Body of pancreas (tissue), 4 donors: ENCODE measurements around the gene URM1. TPM values are rescaled to one million over a fixed set of nuclear protein-coding genes. Genes with fewer than 3 reads are reported as not detected.

Source experiments
- ATAC-seq: fragments of 150-250 bp; one replicate; pipeline ENCODE4 v1.9.1; 2016
- DNase-seq, 4 donors: peaks; one replicate each; pipeline ENCODE4 v3.0.0-alpha.2; 2019
- H3K27ac ChIP-seq, 4 donors: fragments of 200-600 bp; sonication (generic); 1 replicate in 3 of 4; 2 replicates in 1 of 4; pipeline versions ENCODE4 v1.5.1 to v1.6.1; 2016 to 2019; ENCODE audit warnings: mild to moderate bottlenecking in 1 of 4, mixed read lengths in 1 of 4, moderate library complexity in 1 of 4
- H3K27me3 ChIP-seq, 2 donors: fragments of 200-600 bp; sonication (generic); one replicate each; pipeline ENCODE4 v1.6.0; 2016; ENCODE audit warnings: mild to moderate bottlenecking in 1 of 2
- H3K36me3 ChIP-seq, 2 donors: fragments of 200-600 bp; sonication (generic); replicated peaks in 1 of 2; 2 replicates each; pipeline ENCODE4 v1.5.1; 2016; ENCODE audit warnings: low read depth in 2 of 2; ENCODE audit not compliant: insufficient read depth in 1 of 2
- H3K4me1 ChIP-seq: fragments of 200-600 bp; sonication (generic); one replicate; pipeline ENCODE4 v1.6.0; 2016
- H3K4me3 ChIP-seq, 2 donors: fragments of 200-600 bp; sonication (generic); 1 replicate in 1 of 2; 2 replicates in 1 of 2; pipeline ENCODE4 v1.5.1; 2016 to 2019
- H3K9me3 ChIP-seq, 3 donors: fragments of 200-600 bp; sonication (generic); 1 replicate in 2 of 3; 2 replicates in 1 of 3; pipeline ENCODE4 v1.5.1; 2016
- CTCF ChIP-seq, 7 experiments: fragments of 450-650 bp in 4 of 7; fragments of 200-600 bp in 3 of 7; sonication (generic) in 3 of 7; IDR thresholded peaks; one replicate each; pipeline ENCODE4 v1.5.1; 2016 to 2019; ENCODE audit warnings: antibody characterized with exemption in 7 of 7
- POLR2A ChIP-seq, 3 donors: fragments of 450-650 bp; IDR thresholded peaks; one replicate each; pipeline ENCODE4 v1.6.1; 2016; ENCODE audit warnings: antibody characterized with exemption in 3 of 3, mild to moderate bottlenecking in 2 of 3
- WGBS, 2 donors: methylation state at CpG; one replicate each; pipeline ENCODE4 v1.1.5; 2017; 5-methylcytosine and 5-hydroxymethylcytosine counted together
- intact Hi-C: fragments of 100-400 bp; cut with DNase I; formaldehyde crosslinking; loops from one replicate; pipeline ENCODE4 v1.15.1; 2023
- total RNA-seq, 2 donors: library from RNA; depleted of rRNA; stranded (reverse); fragments of >200 nt; gene quantifications; one replicate each; pipeline ENCODE4 v1.1.0, GENCODE V29; 2016

The URM1 gene
- total RNA-seq, 2 donors from 2014 or later: 15.6 to 23.4 TPM

- WGBS, 2 donors: 0 to 2% methylated on average over 7 to 46 of the region's 48 CpGs
- DNase-seq (peak in 1 of 4 donors; percentile 14), ATAC-seq (peak; percentile 4)
These were observed 30.3 kb upstream of the URM1 start for GRCh38 chr9:128340691-128341434.

GRCh38 chr9:128341435-128341849, 29.7 kb upstream of the URM1 start:
- DNase-seq: peak; percentile 66 to 78 (median 74)
- Histone ChIP-seq H3K27ac (peak overlapping the region; percentile 5 to 85 (median 74)), H3K4me3 (peak overlapping the region in 1 of 2 donors; percentile 72), H3K27me3 (no peaks in the 10 kb centered on the region), H3K9me3 (no peaks in the 10 kb centered on the region), H3K36me3 (peaks cover 0 to 9% of the 10 kb centered on the region in 2 donors), H3K4me1 (peaks cover 15% of the 10 kb centered on the region)
- intact Hi-C loops: no loop called here
- TF ChIP-seq POLR2A (IDR thresholded peaks at IDR 0.05) (no peak), CTCF (IDR thresholded peaks at IDR 0.05) (peak; percentile 32 to 71 (median 55))
- ATAC-seq: peak; percentile 48
- 25 to 29% methylated on average over 13 of the region's 13 CpGs for WGBS, 2 donors

More at GRCh38 chr9:128340691-128341434, 30.3 kb upstream of the URM1 start:
- intact Hi-C loops: no loop called here
- H3K27me3 ChIP-seq: no peaks in the 10 kb centered on the region
- peaks cover 0 to 9% of the 10 kb centered on the region in 2 donors for H3K36me3 ChIP-seq
- no peak for TF ChIP-seq POLR2A (IDR thresholded peaks at IDR 0.05)
- TF ChIP-seq CTCF (IDR thresholded peaks at IDR 0.05): no peak
- H3K9me3 ChIP-seq: no peaks in the 10 kb centered on the region
- H3K4me3 ChIP-seq: peak overlapping the region; percentile 72 to 85
- H3K4me1 ChIP-seq: peaks cover 15% of the 10 kb centered on the region
- peak overlapping the region; percentile 65 to 85 (median 74) for H3K27ac ChIP-seq

GRCh38 chr9:128342971-128343680, 28.0 kb upstream of the URM1 start:
- Histone ChIP-seq H3K4me1 (peaks cover 15% of the 10 kb centered on the region), H3K27me3 (no peaks in the 10 kb centered on the region), H3K4me3 (no peak overlapping the region), H3K27ac (no peak overlapping the region), H3K36me3 (peaks cover 0 to 13% of the 10 kb centered on the region in 2 donors), H3K9me3 (no peaks in the 10 kb centered on the region)
- ATAC-seq (no peak), DNase-seq (no peak)
- 84 to 100% methylated on average over 3 to 8 of the region's 8 CpGs for WGBS, 2 donors
- no peak for TF ChIP-seq POLR2A (IDR thresholded peaks at IDR 0.05)
- TF ChIP-seq CTCF (IDR thresholded peaks at IDR 0.05): no peak
- intact Hi-C loops: no loop called here

- Histone ChIP-seq H3K27ac (no peak overlapping the region), H3K27me3 (no peaks in the 10 kb centered on the region), H3K36me3 (peaks cover 0 to 15% of the 10 kb centered on the region in 2 donors), H3K4me1 (peaks cover 15% of the 10 kb centered on the region), H3K4me3 (no peak overlapping the region), H3K9me3 (no peaks in the 10 kb centered on the region)
- intact Hi-C loops: no loop called here
- no peak for DNase-seq
- WGBS, 2 donors: 98% methylated on average over 4 of the region's 4 CpGs
- TF ChIP-seq CTCF (IDR thresholded peaks at IDR 0.05): no peak
- TF ChIP-seq POLR2A (IDR thresholded peaks at IDR 0.05): no peak
- ATAC-seq: no peak
These were observed 27.3 kb upstream of the URM1 start for GRCh38 chr9:128343855-128344254.
